Measurements from ENCODE around the gene ANO1. TPM values are rescaled to one million over a fixed set of nuclear protein-coding genes. Genes with fewer than 3 reads are reported as not detected.

Gene ANO1
- total RNA-seq, 2 donors from 2014 or later: 34.6 to 43.9 TPM

GRCh38 chr11:70220136-70220535 is 142.0 kb downstream of the ANO1 start:
- WGBS: 70% methylated on average over 3 of the region's 3 CpGs
- DNase-seq (ENCODE audit: low spot score): no peak
- Histone ChIP-seq H3K4me1 (replicated peaks) (no peaks in the 10 kb centered on the region), H3K27me3 (replicated peaks; ENCODE audit: insufficient read depth) (no peaks in the 10 kb centered on the region), H3K9me3 (no peaks in the 10 kb centered on the region), H3K4me3 (no peak overlapping the region), H3K27ac (no peak overlapping the region), H3K36me3 (no peaks in the 10 kb centered on the region)
- intact Hi-C loops (cut with DNase I): no loop called here
- TF ChIP-seq POLR2AphosphoS5 (IDR thresholded peaks at IDR 0.05): no peak
- TF ChIP-seq POLR2A (IDR thresholded peaks at IDR 0.05): no peak
- TF ChIP-seq CTCF (IDR thresholded peaks at IDR 0.05): no peak

DNA sequence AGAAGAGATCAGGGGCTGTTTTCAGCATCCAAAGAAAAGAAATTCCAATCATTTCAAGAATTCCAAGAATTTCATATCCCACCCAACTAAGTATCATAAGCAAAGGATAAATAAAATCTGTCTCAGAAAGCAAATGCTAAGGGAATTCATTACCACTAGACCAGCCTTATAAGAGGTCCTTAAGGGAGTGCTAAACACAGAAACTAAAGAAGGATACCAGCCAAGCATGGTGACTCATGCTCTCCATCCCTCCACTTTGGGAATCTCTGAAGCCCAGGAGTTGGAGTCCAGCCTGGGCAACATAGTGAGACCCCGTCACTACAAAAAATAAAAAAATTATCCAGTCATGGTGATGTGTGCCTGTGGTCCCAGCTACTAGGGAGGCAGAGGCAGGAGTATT is 142.8 kb downstream of the ANO1 start:
- H3K36me3 ChIP-seq: no peaks in the 10 kb centered on the region
- no peaks in the 10 kb centered on the region for H3K27me3 ChIP-seq (replicated peaks; ENCODE audit: insufficient read depth)
- H3K4me3 ChIP-seq: no peak overlapping the region
- DNase-seq (ENCODE audit: low spot score): no peak
- intact Hi-C loops (cut with DNase I): no loop called here
- no peaks in the 10 kb centered on the region for H3K4me1 ChIP-seq (replicated peaks)
- no peak for TF ChIP-seq POLR2A (IDR thresholded peaks at IDR 0.05)
- TF ChIP-seq POLR2AphosphoS5 (IDR thresholded peaks at IDR 0.05): no peak
- no peak for TF ChIP-seq CTCF (IDR thresholded peaks at IDR 0.05)
- no peaks in the 10 kb centered on the region for H3K9me3 ChIP-seq
- no peak overlapping the region for H3K27ac ChIP-seq
- WGBS: 100% methylated on average over 1 of the region's 1 CpG

GRCh38 chr11:70225681-70226177 is 147.6 kb downstream of the ANO1 start:
- H3K4me3 ChIP-seq: no peak overlapping the region
- no peak overlapping the region for H3K27ac ChIP-seq
- no peaks in the 10 kb centered on the region for H3K9me3 ChIP-seq
- intact Hi-C loops (cut with DNase I): no loop called here
- H3K36me3 ChIP-seq: no peaks in the 10 kb centered on the region
- H3K4me1 ChIP-seq (replicated peaks): no peaks in the 10 kb centered on the region
- H3K27me3 ChIP-seq (replicated peaks; ENCODE audit: insufficient read depth): no peaks in the 10 kb centered on the region
- no peak for DNase-seq (ENCODE audit: low spot score)
- WGBS: 72% methylated on average over 8 of the region's 8 CpGs
- TF ChIP-seq POLR2AphosphoS5 (IDR thresholded peaks at IDR 0.05) (no peak), POLR2A (IDR thresholded peaks at IDR 0.05) (no peak), CTCF (IDR thresholded peaks at IDR 0.05) (no peak)

DNA sequence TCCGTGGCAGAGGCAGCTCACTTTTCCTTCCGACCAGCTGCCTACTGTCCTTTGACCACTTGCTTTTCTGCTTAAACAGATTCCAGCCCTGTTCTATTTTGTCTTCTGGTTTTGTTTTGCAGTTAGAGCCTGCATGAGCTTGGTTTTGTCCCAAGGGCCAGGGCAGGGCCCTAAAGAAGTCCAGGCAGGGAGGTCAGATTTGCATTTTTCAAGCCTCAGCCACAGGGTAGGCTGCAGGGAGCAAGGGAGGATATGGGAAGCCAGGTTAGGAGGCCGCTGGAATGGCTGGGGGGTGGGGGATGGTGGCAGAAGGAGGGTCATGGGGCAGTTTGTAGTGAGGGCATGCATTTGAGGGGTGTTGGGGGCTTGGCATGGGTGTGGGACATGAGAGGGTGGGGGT is 148.1 kb downstream of the ANO1 start:
- DNase-seq (ENCODE audit: low spot score): no peak
- TF ChIP-seq CTCF (IDR thresholded peaks at IDR 0.05) (no peak), POLR2A (IDR thresholded peaks at IDR 0.05) (no peak), POLR2AphosphoS5 (IDR thresholded peaks at IDR 0.05) (no peak)
- WGBS: 87% methylated on average over 3 of the region's 3 CpGs

GRCh38 chr11:70226967-70227366 is 148.8 kb downstream of the ANO1 start:
- TF ChIP-seq POLR2A (IDR thresholded peaks at IDR 0.05) (no peak), CTCF (IDR thresholded peaks at IDR 0.05) (no peak), POLR2AphosphoS5 (IDR thresholded peaks at IDR 0.05) (no peak)
- H3K4me3 ChIP-seq: no peak overlapping the region
- H3K9me3 ChIP-seq: no peaks in the 10 kb centered on the region
- H3K27ac ChIP-seq: no peak overlapping the region
- no peak for DNase-seq (ENCODE audit: low spot score)
- 50% methylated on average over 9 of the region's 9 CpGs for WGBS
- H3K4me1 ChIP-seq (replicated peaks): no peaks in the 10 kb centered on the region
- no peaks in the 10 kb centered on the region for H3K36me3 ChIP-seq
- H3K27me3 ChIP-seq (replicated peaks; ENCODE audit: insufficient read depth): no peaks in the 10 kb centered on the region
- intact Hi-C loops (cut with DNase I): no loop called here

More for the DNA sequence above, 148.1 kb downstream of the ANO1 start:
- no peaks in the 10 kb centered on the region for H3K36me3 ChIP-seq
- H3K4me3 ChIP-seq: no peak overlapping the region
- no peaks in the 10 kb centered on the region for H3K9me3 ChIP-seq
- intact Hi-C loops (cut with DNase I): no loop called here
- H3K27me3 ChIP-seq (replicated peaks; ENCODE audit: insufficient read depth): no peaks in the 10 kb centered on the region
- no peak overlapping the region for H3K27ac ChIP-seq
- no peaks in the 10 kb centered on the region for H3K4me1 ChIP-seq (replicated peaks)

All from prostate gland (tissue), 2 donors.